ENCODE results near the gene S100A16.
"Not testable (repeated sequence)": the region's sequence is repeated elsewhere in the genome, so short reads cannot be mapped to it uniquely, and the experiment has no call there.

The S100A16 gene

GRCh38 chr1:153562021-153562420 lies 50.9 kb downstream of the S100A16 start:
- DNase-seq (ENCODE audit: low spot score), result not testable (repeated sequence)

DNA sequence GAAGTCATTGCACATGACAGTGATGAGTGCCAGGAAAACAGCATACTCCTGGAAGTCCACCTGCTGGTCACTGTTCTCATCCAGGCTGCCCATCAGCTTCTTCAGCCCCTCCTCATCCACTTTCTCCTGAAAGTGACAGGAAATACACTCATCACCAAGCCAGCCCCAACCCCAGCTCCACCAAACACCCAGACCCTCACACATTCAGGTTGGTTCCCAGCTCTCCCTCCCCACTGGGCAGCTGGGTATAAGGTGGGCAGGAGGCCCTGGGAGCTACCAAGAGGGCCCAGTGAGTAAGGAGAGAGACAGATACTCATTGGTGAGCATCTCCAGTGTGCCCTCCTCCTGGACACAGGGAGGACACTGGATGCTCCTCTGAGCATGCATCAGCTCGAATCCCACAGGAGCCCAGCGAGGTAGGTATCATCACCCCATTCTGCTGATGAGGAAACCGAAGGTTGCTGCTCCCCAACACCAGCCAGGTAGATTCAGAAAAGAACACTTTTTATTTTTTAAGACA lies 51.4 kb downstream of the S100A16 start:
- no peak for DNase-seq (ENCODE audit: low spot score)

DNA sequence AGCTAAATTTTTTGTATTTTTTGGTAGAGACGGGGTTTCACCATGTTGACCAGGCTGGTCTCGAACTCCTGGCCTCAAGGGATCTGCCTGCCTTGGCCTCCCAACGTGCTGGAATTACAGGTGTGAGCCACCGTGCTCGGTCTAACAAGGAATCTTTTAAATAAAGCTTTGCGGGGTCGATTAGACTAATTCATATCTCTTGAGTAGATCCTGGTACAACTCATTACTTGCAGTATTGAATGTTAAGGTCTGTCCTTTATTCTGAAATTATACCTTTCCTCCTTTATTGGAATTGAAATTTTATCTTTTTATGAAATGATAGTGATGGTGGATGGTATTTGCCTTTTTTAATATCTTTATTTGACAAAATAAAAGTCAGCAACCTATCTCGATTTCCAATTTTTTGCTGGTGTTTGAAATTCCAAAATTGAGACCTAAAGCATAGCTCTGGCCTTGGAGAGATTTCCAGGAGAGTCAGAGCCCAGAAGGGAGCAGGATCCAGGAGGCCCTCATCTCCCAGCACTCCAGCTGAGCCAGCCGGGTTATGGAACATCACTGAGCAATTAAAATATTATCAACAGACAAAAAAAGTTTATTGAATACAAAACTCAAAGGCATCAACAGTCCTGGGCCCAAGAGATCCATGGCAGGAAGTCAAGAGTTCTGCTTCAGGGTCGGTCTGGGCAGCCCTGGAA lies 52.0 kb downstream of the S100A16 start:
- no peak for DNase-seq (ENCODE audit: low spot score)

DNA sequence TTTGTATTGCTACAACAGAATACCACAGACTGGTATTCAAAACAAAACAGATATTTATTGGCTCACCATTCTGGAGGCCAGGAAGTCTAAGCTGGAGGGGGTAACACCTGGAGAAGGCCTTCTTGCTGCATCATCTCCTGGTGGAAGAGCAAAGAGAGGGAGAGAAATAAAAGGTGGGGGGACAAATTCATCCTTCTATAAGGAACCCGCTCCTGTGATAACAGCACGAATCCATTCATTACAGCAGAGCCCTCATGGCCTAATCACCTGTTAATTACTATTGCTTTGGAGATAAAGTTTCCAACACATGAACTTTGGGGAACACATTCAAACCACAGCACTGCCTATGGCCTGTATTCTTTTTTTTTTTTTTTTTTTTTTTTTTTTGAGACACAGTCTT lies 52.7 kb downstream of the S100A16 start:
- no peak for DNase-seq (ENCODE audit: low spot score)

- DNase-seq (ENCODE audit: low spot score), result no peak
These were observed 55.1 kb downstream of the S100A16 start for GRCh38 chr1:153557877-153558276.
